SH-SY5Y (cell line): ENCODE data around the gene MS4A4E.

Source experiments
- GATA2 ChIP-seq: IDR thresholded peaks from 2 replicates; pipeline ENCODE4 v1.6.1; 2011; ENCODE audit warnings: mild to moderate bottlenecking, low read depth, low read length
- GATA3 ChIP-seq: IDR thresholded peaks from 2 replicates; pipeline ENCODE4 v1.6.1; 2011; ENCODE audit warnings: low read depth, mild to moderate bottlenecking, low read length, moderate library complexity

DNA sequence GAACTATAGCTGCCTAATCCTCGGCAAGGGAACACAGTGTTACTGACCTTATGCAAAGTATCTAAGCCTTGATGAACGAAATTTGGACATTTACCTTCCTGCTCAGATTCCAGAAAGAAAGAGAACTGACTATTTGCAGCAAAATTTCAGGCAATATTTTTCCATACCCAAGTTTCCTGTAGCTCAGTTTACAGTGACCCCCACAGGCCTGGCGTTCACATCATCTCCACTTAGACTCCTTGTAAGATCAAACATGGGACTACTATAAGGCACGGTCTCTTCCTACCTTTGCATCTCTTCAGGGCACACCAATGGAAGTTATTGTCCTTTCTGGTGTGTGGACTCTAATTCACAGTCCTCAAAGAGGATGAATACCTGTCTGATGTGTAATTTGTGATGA, 81.2 kb downstream of the MS4A4E start:
- TF ChIP-seq GATA3 (no peak), GATA2 (no peak)
